ENCODE measurements around the gene UBAP1L.

Gene UBAP1L

GRCh38 chr15:65059369-65059750 is 55.6 kb downstream of the UBAP1L start:
- Histone ChIP-seq H2AFZ (ENCODE audit: low read depth) (no peak overlapping the region), H3K4me2 (no peak overlapping the region), H3K4me3 (IDR thresholded peaks at IDR 0.05; ENCODE audit: insufficient read depth, low read depth, low read length) (no peak overlapping the region), H3K36me3 (ENCODE audit: insufficient read depth) (no peaks in the 10 kb centered on the region), H3K9ac (no peak overlapping the region), H3K27me3 (ENCODE audit: insufficient read depth, low read depth) (no peaks in the 10 kb centered on the region), H3K4me1 (ENCODE audit: low read depth, poor library complexity, severe bottlenecking) (peaks cover 5% of the 10 kb centered on the region), H4K20me1 (ENCODE audit: insufficient read depth) (no peaks in the 10 kb centered on the region), H3K79me2 (ENCODE audit: insufficient read depth, low read depth) (no peaks in the 10 kb centered on the region), H3K27ac (no peak overlapping the region)
- no peak for TF ChIP-seq CTCF (conservative IDR thresholded peaks at IDR 0.05; ENCODE audit: low read depth, low read length)

- H3K79me2 ChIP-seq (ENCODE audit: insufficient read depth, low read depth): no peaks in the 10 kb centered on the region
- H3K4me1 ChIP-seq (ENCODE audit: low read depth, poor library complexity, severe bottlenecking): peaks cover 5% of the 10 kb centered on the region
- no peaks in the 10 kb centered on the region for H3K27me3 ChIP-seq (ENCODE audit: insufficient read depth, low read depth)
- H3K9ac ChIP-seq: no peak overlapping the region
- H4K20me1 ChIP-seq (ENCODE audit: insufficient read depth): no peaks in the 10 kb centered on the region
- H3K36me3 ChIP-seq (ENCODE audit: insufficient read depth): no peaks in the 10 kb centered on the region
- H3K4me3 ChIP-seq (IDR thresholded peaks at IDR 0.05; ENCODE audit: insufficient read depth, low read depth, low read length): no peak overlapping the region
- no peak overlapping the region for H2AFZ ChIP-seq (ENCODE audit: low read depth)
- H3K27ac ChIP-seq: no peak overlapping the region
- H3K4me2 ChIP-seq: no peak overlapping the region
- TF ChIP-seq CTCF (conservative IDR thresholded peaks at IDR 0.05; ENCODE audit: low read depth, low read length): no peak
Measured at GRCh38 chr15:65058394-65059368, 56.3 kb downstream of the UBAP1L start.

- H3K9ac ChIP-seq: no peak overlapping the region
- no peak overlapping the region for H3K27ac ChIP-seq
- no peak overlapping the region for H2AFZ ChIP-seq (ENCODE audit: low read depth)
- H3K4me2 ChIP-seq: no peak overlapping the region
- TF ChIP-seq CTCF (conservative IDR thresholded peaks at IDR 0.05; ENCODE audit: low read depth, low read length): no peak
- H3K79me2 ChIP-seq (ENCODE audit: insufficient read depth, low read depth): no peaks in the 10 kb centered on the region
- H3K4me1 ChIP-seq (ENCODE audit: low read depth, poor library complexity, severe bottlenecking): peaks cover 14% of the 10 kb centered on the region
- no peaks in the 10 kb centered on the region for H4K20me1 ChIP-seq (ENCODE audit: insufficient read depth)
- no peaks in the 10 kb centered on the region for H3K36me3 ChIP-seq (ENCODE audit: insufficient read depth)
- H3K4me3 ChIP-seq (IDR thresholded peaks at IDR 0.05; ENCODE audit: insufficient read depth, low read depth, low read length): no peak overlapping the region
- H3K27me3 ChIP-seq (ENCODE audit: insufficient read depth, low read depth): no peaks in the 10 kb centered on the region
Measured at GRCh38 chr15:65057549-65057940, 57.5 kb downstream of the UBAP1L start.

- H3K36me3 ChIP-seq (ENCODE audit: insufficient read depth): no peaks in the 10 kb centered on the region
- H3K4me3 ChIP-seq (IDR thresholded peaks at IDR 0.05; ENCODE audit: insufficient read depth, low read depth, low read length): no peak overlapping the region
- H3K79me2 ChIP-seq (ENCODE audit: insufficient read depth, low read depth): no peaks in the 10 kb centered on the region
- no peaks in the 10 kb centered on the region for H3K27me3 ChIP-seq (ENCODE audit: insufficient read depth, low read depth)
- H2AFZ ChIP-seq (ENCODE audit: low read depth): no peak overlapping the region
- no peaks in the 10 kb centered on the region for H4K20me1 ChIP-seq (ENCODE audit: insufficient read depth)
- no peak overlapping the region for H3K9ac ChIP-seq
- no peak for TF ChIP-seq CTCF (conservative IDR thresholded peaks at IDR 0.05; ENCODE audit: low read depth, low read length)
- peaks cover 19% of the 10 kb centered on the region for H3K4me1 ChIP-seq (ENCODE audit: low read depth, poor library complexity, severe bottlenecking)
- no peak overlapping the region for H3K27ac ChIP-seq
- no peak overlapping the region for H3K4me2 ChIP-seq
Measured at GRCh38 chr15:65056868-65057548, 58.0 kb downstream of the UBAP1L start.

Data from KMS-11 (cell line).